Vagina (tissue), 2 donors: ENCODE data around the gene DERL3. TPM values are rescaled to one million over a fixed set of nuclear protein-coding genes. Genes with fewer than 3 reads are reported as not detected.

Experiments used
- DNase-seq, 2 donors: peaks; one replicate each; pipeline ENCODE4 v3.0.0-alpha.2; 2017; ENCODE audit errors: extremely low spot score in 2 of 2
- H3K27ac ChIP-seq: fragments of 200-600 bp; sonication (generic); one replicate; pipeline ENCODE4 v1.5.1; 2019
- H3K27me3 ChIP-seq: fragments of 200-600 bp; sonication (generic); one replicate; pipeline ENCODE4 v1.5.1; 2019
- H3K36me3 ChIP-seq, 2 donors: fragments of 200-600 bp; sonication (generic); one replicate each; pipeline ENCODE4 v1.5.1; 2017 to 2019
- H3K4me1 ChIP-seq: fragments of 200-600 bp; sonication (generic); one replicate; pipeline ENCODE4 v1.5.1; 2019
- H3K4me3 ChIP-seq, 2 donors: fragments of 200-600 bp; sonication (generic); 1 replicate in 1 of 2; 2 replicates in 1 of 2; pipeline ENCODE4 v1.5.1; 2016 to 2019
- H3K9me3 ChIP-seq: fragments of 200-600 bp; sonication (generic); one replicate; pipeline ENCODE4 v1.5.1; 2019
- POLR2A ChIP-seq, 2 donors: fragments of 450-650 bp; IDR thresholded peaks; one replicate each; pipeline ENCODE4 v1.6.1; 2017; ENCODE audit warnings: antibody characterized with exemption in 2 of 2, mild to moderate bottlenecking in 2 of 2, moderate library complexity in 2 of 2
- POLR2AphosphoS5 ChIP-seq, 2 donors: sonication (generic); formaldehyde crosslinking; IDR thresholded peaks; one replicate each; pipeline ENCODE4 v1.9.0; 2017; ENCODE audit warnings: antibody characterized with exemption in 2 of 2, mild to moderate bottlenecking in 2 of 2, low read depth in 1 of 2; ENCODE audit not compliant: insufficient read depth in 1 of 2
- intact Hi-C: fragments of 100-400 bp; cut with DNase I; formaldehyde crosslinking; loops from one replicate; pipeline ENCODE4 v1.15.1; 2023
- total RNA-seq: library from RNA; depleted of rRNA; stranded (reverse); fragments of >200 nt; gene quantifications from one replicate; pipeline ENCODE4 v1.2.3, GENCODE V29; 2016
- TF ChIP-seq, protein P1 (sequence below), 3 experiments: fragments of 450-650 bp in 2 of 3; fragments of 200-600 bp in 1 of 3; sonication (generic) in 1 of 3; IDR thresholded peaks; one replicate each; pipeline ENCODE4 v1.5.1; 2017 to 2019; ENCODE audit warnings: antibody characterized with exemption in 3 of 3, mild to moderate bottlenecking in 2 of 3, moderate library complexity in 2 of 3

DERL3 gene
- total RNA-seq, 1 donor from 2014 or later = 0.25 TPM

DNA sequence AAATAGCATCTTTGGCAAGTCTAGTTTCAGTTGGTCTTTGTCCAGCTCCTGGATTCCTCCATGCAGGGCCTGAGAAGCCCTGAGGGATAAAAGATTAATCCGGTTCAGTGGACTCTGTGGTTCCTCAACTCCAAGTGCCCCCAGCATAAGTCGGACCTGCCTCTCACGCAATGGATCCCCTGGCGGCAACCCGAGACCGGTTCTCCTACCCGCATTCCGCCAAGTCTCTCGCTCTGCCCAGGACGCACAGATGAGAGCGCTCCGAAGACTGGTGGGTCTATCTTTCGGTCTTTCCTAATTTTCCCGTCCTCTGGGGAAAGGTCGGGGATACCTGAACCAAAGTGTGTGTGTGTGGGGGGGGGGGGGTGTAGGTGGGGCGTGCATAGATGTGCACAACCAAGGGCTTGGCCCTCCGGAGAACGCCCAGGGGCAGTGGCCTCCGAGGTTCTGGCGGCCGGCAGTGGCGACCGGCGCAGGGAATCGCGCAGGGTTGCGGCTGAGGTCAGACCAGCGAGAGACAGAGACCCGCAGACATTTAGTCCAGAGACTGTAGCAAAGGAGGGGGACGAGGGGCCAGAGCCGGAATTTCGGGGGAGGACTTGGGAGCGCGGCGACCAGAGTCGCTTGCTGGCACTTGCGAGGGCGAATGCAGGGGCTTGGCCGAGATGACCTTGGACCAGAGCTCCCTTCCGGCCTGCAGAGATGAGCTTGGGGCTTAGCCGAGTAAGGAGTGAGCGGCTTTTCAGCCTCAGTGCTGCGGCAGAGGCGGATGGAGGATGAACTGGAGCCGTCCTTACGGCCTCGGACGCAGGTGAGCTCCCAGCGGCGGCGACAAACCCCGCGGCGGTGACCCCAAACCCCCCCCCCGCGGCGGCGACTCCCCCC is 18.2 kb upstream of the DERL3 start:
- Histone ChIP-seq H3K27me3 (no peaks in the 10 kb centered on the region), H3K4me3 (peak overlapping the region; percentile 73 to 77), H3K27ac (peak overlapping the region; percentile 95), H3K4me1 (peaks cover 22% of the 10 kb centered on the region), H3K36me3 (no peaks in the 10 kb centered on the region), H3K9me3 (no peaks in the 10 kb centered on the region)
- intact Hi-C loops = no loop called here
- DNase-seq = no peak
- TF ChIP-seq, protein P1, sequence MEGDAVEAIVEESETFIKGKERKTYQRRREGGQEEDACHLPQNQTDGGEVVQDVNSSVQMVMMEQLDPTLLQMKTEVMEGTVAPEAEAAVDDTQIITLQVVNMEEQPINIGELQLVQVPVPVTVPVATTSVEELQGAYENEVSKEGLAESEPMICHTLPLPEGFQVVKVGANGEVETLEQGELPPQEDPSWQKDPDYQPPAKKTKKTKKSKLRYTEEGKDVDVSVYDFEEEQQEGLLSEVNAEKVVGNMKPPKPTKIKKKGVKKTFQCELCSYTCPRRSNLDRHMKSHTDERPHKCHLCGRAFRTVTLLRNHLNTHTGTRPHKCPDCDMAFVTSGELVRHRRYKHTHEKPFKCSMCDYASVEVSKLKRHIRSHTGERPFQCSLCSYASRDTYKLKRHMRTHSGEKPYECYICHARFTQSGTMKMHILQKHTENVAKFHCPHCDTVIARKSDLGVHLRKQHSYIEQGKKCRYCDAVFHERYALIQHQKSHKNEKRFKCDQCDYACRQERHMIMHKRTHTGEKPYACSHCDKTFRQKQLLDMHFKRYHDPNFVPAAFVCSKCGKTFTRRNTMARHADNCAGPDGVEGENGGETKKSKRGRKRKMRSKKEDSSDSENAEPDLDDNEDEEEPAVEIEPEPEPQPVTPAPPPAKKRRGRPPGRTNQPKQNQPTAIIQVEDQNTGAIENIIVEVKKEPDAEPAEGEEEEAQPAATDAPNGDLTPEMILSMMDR (IDR thresholded peaks at IDR 0.05) = peak in 1 of 3 experiments; percentile 6
- TF ChIP-seq POLR2AphosphoS5 (IDR thresholded peaks at IDR 0.05; ENCODE audit: insufficient read depth in 1 of 2, low read depth in 1 of 2) = no peak

DNA sequence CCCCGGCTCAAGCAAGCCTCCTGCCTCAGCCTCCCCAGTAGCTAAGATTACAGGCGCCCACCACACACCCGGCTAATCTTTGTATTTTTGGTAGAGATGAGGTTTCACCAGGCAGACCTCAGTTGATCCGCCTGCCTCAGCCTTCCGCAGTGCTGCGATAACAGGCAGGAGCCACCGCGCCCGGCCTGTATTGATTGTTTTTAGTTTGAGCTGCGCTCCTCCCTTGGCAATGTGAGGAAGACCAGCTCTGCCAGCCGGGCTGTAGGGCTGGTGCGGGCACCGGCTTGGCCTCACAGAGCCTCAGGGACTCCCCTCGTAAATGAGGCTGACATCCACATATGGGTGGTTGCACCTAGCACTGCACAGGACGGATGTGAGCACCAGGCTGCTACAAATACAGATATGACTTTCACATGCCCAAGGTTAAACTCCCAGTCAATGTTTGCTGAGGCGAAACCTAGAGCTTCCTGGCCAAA is 11.4 kb upstream of the DERL3 start:
- Histone ChIP-seq H3K9me3 (no peaks in the 10 kb centered on the region), H3K4me1 (peaks cover 35% of the 10 kb centered on the region), H3K36me3 (no peaks in the 10 kb centered on the region), H3K4me3 (no peak overlapping the region), H3K27ac (no peak overlapping the region), H3K27me3 (no peaks in the 10 kb centered on the region)
- TF ChIP-seq, protein P1 (IDR thresholded peaks at IDR 0.05) = no peak
- TF ChIP-seq POLR2A (IDR thresholded peaks at IDR 0.05) = no peak
- intact Hi-C loops = no loop called here
- no peak for DNase-seq

DNA sequence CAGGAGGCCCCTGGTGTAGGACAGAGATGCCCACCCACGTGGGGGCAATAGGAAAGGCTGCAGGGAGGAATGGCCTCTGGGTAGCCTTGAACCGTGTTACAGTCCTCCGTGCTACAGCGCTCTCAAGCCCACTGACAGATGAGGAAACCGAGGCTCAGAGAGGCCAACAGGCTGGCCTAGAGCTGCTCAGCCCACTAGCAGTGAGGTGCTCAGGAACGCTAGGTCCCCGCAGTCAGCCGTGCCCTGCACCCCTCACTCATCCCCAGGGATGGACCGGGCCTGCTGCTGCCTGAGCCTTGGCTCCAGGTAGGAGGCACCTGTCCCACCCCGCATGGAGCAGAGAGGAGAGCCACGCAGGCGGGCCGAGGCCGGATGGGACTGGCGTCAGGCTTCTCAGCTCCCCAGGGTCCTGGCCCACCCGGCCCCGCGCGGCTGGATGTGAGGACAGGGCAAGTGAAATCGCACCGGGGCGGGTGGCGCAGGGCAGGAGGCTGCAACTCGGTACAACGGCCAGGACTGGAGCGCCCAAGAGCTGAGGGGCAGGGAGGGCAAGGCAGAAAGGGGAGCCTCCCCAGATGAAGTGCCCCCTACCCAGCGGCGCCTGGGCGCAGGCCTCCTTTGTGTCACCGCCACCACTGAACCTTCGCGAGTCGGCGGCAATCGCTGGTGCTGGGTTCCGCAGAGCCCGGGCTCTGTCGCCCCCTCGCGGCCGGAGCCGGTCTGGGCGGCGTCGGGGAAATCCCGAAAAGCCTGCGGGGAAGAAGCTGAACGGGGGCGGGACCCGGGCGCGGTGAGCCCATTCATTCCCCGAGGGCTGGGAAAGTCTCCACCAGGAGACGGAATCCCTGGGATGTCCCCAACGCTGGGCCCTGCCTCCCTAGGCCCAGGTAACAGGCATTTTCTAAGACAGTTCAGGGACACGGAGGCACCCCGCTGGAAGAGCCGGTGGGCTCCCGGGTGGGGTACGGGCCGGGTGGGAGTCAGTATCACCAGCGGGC is 10.5 kb upstream of the DERL3 start:
- Histone ChIP-seq H3K9me3 (no peaks in the 10 kb centered on the region), H3K4me1 (peaks cover 44% of the 10 kb centered on the region), H3K27me3 (no peaks in the 10 kb centered on the region), H3K36me3 (no peaks in the 10 kb centered on the region), H3K27ac (no peak overlapping the region), H3K4me3 (no peak overlapping the region)
- TF ChIP-seq POLR2A (IDR thresholded peaks at IDR 0.05) (no peak), POLR2AphosphoS5 (IDR thresholded peaks at IDR 0.05; ENCODE audit: insufficient read depth in 1 of 2, low read depth in 1 of 2) (peak in 1 of 2 donors; percentile 43)
- TF ChIP-seq, protein P1 (IDR thresholded peaks at IDR 0.05) = peak; percentile 92 to 94 (median 93)
- DNase-seq = no peak
- intact Hi-C loops = loop anchor here (5.0 to 10.0 kb wide), 2 partner anchors 82 to 295 kb away; partner anchors contain the start of gene CHCHD10

DNA sequence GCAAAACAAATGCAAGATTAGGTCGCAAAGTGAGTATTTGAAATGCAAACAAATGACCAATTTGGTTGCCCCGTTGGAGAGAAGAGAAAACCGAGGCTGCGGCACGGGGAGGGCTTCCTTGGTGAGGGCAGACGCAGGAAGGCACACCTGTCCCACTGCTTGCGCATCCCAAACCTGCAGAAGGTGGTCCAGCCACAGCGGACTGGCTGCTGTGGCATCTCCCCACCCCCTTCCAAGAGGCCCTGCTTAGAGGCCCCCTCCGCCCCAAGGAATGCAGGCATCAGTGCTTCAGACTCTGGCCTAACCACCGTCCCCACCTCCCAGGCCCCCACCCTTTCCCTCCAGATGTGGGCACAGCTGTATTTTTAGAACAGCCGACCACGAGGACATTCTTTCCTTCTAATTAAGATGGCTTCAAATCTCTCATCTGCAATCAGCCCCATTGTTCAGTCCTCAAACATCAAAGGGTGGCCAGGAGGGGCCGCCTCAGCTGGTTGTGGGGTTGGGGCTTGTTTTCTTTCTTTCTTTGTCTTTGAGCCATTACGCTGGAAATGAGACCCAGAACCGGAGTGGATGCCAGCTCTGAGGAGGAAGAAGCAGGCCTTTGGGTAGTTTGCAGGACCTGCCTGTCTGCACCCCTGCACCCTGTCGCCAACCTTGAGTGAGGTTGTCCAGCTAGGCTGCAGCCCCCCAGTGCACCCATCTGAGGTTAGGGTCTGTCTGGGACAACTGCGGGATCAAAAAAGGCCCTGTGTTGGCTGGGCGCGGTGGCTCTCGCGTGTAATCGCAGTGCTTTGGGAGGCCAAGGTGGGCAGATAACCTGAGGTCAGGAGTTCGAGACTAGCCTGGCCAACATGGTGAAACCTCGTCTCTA is 9.4 kb upstream of the DERL3 start:
- Histone ChIP-seq H3K4me3 (no peak overlapping the region), H3K27me3 (no peaks in the 10 kb centered on the region), H3K4me1 (peaks cover 47% of the 10 kb centered on the region), H3K9me3 (no peaks in the 10 kb centered on the region), H3K27ac (no peak overlapping the region), H3K36me3 (no peaks in the 10 kb centered on the region)
- intact Hi-C loops = loop anchor here (5.0 to 10.0 kb wide), 2 partner anchors 81 to 293 kb away; partner anchors contain the start of gene CHCHD10
- TF ChIP-seq POLR2AphosphoS5 (IDR thresholded peaks at IDR 0.05; ENCODE audit: insufficient read depth in 1 of 2, low read depth in 1 of 2) (no peak), POLR2A (IDR thresholded peaks at IDR 0.05) (no peak)
- TF ChIP-seq, protein P1 (IDR thresholded peaks at IDR 0.05) = no peak
- no peak for DNase-seq
